Fibroblast of lung (primary cell): ENCODE data around the gene MUC12. TPM values are rescaled to one million over a fixed set of nuclear protein-coding genes. Genes with fewer than 3 reads are reported as not detected.

Experiments
- DNase-seq, 2 donors: peaks; one replicate each; pipeline versions ENCODE4 v3.0.0 to v3.0.0-alpha.2; 2010; ENCODE audit warnings: low read depth in 2 of 2
- H2AFZ ChIP-seq: 2 replicates; pipeline ENCODE4 v1.5.1; 2012; ENCODE audit warnings: low read length, control low read depth, inconsistent platforms
- H3K27ac ChIP-seq: 2 replicates; pipeline ENCODE4 v1.5.1; 2011; ENCODE audit warnings: low read length, control low read depth; ENCODE audit not compliant: insufficient read depth
- H3K27me3 ChIP-seq: 2 replicates; pipeline ENCODE4 v1.5.1; 2011; ENCODE audit warnings: mild to moderate bottlenecking, low read length; ENCODE audit not compliant: control insufficient read depth, insufficient read depth
- H3K36me3 ChIP-seq: 2 replicates; pipeline ENCODE4 v1.5.1; 2011; ENCODE audit warnings: low read length; ENCODE audit not compliant: control insufficient read depth, insufficient read depth
- H3K4me1 ChIP-seq: 2 replicates; pipeline ENCODE4 v1.5.1; 2011; ENCODE audit warnings: low read length; ENCODE audit not compliant: control insufficient read depth, insufficient read depth; ENCODE audit errors: extremely low read depth
- H3K4me2 ChIP-seq: 2 replicates; pipeline ENCODE4 v1.5.1; 2011; ENCODE audit warnings: low read length, control low read depth; ENCODE audit not compliant: insufficient read depth; ENCODE audit errors: extremely low read depth
- H3K4me3 ChIP-seq, 4 experiments: fragments of 200-600 bp in 1 of 4; sonication (generic) in 1 of 4; replicated peaks in 1 of 4; 2 replicates each; pipeline ENCODE4 v1.5.1; 2011 to 2016; ENCODE audit warnings: low read length in 4 of 4, low read depth in 3 of 4, mild to moderate bottlenecking in 3 of 4, control low read depth in 2 of 4, inconsistent platforms in 1 of 4, mixed read lengths in 1 of 4; ENCODE audit not compliant: insufficient read depth in 1 of 4; ENCODE audit errors: control extremely low read depth in 1 of 4
- H3K79me2 ChIP-seq: 2 replicates; pipeline ENCODE4 v1.5.1; 2012; ENCODE audit warnings: mild to moderate bottlenecking, low read length, inconsistent platforms; ENCODE audit not compliant: control insufficient read depth, insufficient read depth
- H3K9ac ChIP-seq: 2 replicates; pipeline ENCODE4 v1.5.1; 2011; ENCODE audit warnings: mild to moderate bottlenecking, low read length, control low read depth; ENCODE audit not compliant: insufficient read depth
- H3K9me3 ChIP-seq: 2 replicates; pipeline ENCODE4 v1.5.1; 2012; ENCODE audit warnings: low read depth, low read length; ENCODE audit not compliant: control insufficient read depth, insufficient read depth
- H4K20me1 ChIP-seq: 2 replicates; pipeline ENCODE4 v1.5.1; 2011; ENCODE audit warnings: low read length; ENCODE audit not compliant: control insufficient read depth, insufficient read depth; ENCODE audit errors: extremely low read depth
- EZH2 ChIP-seq: IDR thresholded peaks from 2 replicates; pipeline ENCODE4 v1.5.1; 2012; ENCODE audit warnings: low read length, control low read depth, mild to moderate bottlenecking; ENCODE audit errors: missing control alignments
- polyA plus RNA-seq, 2 donors: library from polyadenylated mRNA; depleted of rRNA in 1 of 2; stranded (reverse) in 1 of 2; unstranded in 1 of 2; fragments of >200 nt; gene quantifications; 2 replicates each; pipeline ENCODE4 v1.2.1, GENCODE V29; 2011 to 2012; ENCODE audit warnings: missing spikeins in 1 of 2
- total RNA-seq: library from RNA; depleted of rRNA; stranded (reverse); fragments of >200 nt; gene quantifications from 2 replicates; pipeline ENCODE4 v1.2.1, GENCODE V29; 2014
- TF ChIP-seq, protein P1 (sequence below), 2 donors: IDR thresholded peaks in 1 of 2; conservative IDR thresholded peaks in 1 of 2; 1 replicate in 1 of 2; 2 replicates in 1 of 2; pipeline ENCODE4 v1.5.1; 2011 to 2012; ENCODE audit warnings: low read length in 2 of 2, control low read depth in 1 of 2, inconsistent platforms in 1 of 2, low read depth in 1 of 2, mild to moderate bottlenecking in 1 of 2

Gene MUC12
- total and polyA plus RNA-seq, 2 donors (not counting 1 experiment from before 2014, with no cell fraction given), result 0.50 to 0.95 TPM

DNA sequence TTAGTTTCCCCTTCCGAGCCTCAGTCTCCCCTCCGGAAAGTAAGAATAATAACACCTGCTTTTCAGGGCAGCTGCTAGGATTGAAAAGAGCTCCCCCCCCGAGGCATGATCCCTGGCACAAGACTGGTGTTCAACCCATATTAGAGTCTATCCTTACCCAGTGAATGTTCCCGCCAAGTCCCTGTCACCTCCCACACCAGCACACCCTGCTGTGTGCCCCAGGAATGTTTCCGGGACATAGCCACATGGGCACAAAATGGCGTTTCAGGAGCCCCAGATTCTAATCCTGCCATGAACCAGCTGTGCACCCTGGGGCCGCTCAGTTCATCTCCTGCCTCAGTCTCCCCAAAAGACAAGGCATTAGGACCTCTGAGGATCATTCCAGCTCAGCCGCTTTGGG lies 51.1 kb downstream of the MUC12 start:
- Histone ChIP-seq H3K4me3 (no peak overlapping the region), H3K27me3 (no peaks in the 10 kb centered on the region), H3K27ac (no peak overlapping the region), H3K9ac (no peak overlapping the region), H3K4me2 (no peak overlapping the region), H3K36me3 (no peaks in the 10 kb centered on the region), H2AFZ (no peak overlapping the region), H3K4me1 (no peaks in the 10 kb centered on the region), H3K79me2 (no peaks in the 10 kb centered on the region), H4K20me1 (no peaks in the 10 kb centered on the region), H3K9me3 (no peaks in the 10 kb centered on the region)
- no peak for DNase-seq
- TF ChIP-seq EZH2, result no peak
- TF ChIP-seq, protein P1, sequence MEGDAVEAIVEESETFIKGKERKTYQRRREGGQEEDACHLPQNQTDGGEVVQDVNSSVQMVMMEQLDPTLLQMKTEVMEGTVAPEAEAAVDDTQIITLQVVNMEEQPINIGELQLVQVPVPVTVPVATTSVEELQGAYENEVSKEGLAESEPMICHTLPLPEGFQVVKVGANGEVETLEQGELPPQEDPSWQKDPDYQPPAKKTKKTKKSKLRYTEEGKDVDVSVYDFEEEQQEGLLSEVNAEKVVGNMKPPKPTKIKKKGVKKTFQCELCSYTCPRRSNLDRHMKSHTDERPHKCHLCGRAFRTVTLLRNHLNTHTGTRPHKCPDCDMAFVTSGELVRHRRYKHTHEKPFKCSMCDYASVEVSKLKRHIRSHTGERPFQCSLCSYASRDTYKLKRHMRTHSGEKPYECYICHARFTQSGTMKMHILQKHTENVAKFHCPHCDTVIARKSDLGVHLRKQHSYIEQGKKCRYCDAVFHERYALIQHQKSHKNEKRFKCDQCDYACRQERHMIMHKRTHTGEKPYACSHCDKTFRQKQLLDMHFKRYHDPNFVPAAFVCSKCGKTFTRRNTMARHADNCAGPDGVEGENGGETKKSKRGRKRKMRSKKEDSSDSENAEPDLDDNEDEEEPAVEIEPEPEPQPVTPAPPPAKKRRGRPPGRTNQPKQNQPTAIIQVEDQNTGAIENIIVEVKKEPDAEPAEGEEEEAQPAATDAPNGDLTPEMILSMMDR (conservative IDR thresholded peaks at IDR 0.05 in 1 of 2, IDR thresholded peaks at IDR 0.05 in 1 of 2; ENCODE audit: low read depth in 1 of 2, low read length in 2 of 2), result no peak

DNA sequence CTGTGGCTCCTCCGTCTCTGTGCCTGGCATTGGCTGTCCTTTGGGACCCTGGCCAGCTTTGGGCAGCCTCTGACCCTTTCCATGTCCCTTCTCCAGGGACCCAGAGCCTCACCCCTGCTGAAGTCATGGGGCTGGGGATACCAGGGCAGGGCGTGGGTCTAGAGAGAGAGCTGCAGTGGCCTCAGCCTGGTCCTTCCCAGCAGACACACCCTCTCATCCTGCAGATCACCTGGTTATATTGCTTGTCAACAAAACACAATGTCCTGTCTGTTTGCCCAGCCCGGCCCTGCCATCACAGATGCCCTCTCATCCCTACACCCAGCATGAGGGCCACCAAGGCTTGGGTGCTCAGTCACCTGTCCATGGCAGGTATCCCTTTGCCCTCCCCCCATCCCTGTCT lies 52.3 kb downstream of the MUC12 start:
- Histone ChIP-seq H3K9me3 (no peaks in the 10 kb centered on the region), H3K79me2 (no peaks in the 10 kb centered on the region), H3K27me3 (no peaks in the 10 kb centered on the region), H3K36me3 (no peaks in the 10 kb centered on the region), H3K9ac (no peak overlapping the region), H3K4me2 (no peak overlapping the region), H2AFZ (no peak overlapping the region), H3K4me1 (no peaks in the 10 kb centered on the region), H4K20me1 (no peaks in the 10 kb centered on the region), H3K27ac (no peak overlapping the region), H3K4me3 (no peak overlapping the region)
- no peak for TF ChIP-seq EZH2
- TF ChIP-seq, protein P1 (conservative IDR thresholded peaks at IDR 0.05 in 1 of 2, IDR thresholded peaks at IDR 0.05 in 1 of 2; ENCODE audit: low read depth in 1 of 2, low read length in 2 of 2), result no peak
- no peak for DNase-seq

DNA sequence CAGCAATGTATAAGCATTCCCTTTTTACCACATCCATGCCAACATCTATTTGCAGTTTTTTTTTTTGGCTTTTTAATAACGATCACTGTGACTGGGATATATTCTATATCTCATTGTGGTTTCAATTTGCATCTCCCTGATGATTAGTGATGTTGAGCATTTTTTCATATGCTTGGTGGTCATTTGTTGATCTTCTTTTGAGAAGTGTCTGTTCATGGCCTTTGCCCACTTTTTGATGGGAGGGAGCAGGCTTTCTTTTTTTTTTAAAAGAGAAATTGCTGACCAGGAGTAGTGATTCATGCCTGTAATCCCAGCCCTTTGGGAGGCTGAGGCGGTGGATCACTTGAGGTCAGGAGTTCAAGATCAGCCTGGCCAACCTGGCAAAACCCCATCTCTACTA lies 54.5 kb downstream of the MUC12 start:
- Histone ChIP-seq H3K27ac (no peak overlapping the region), H4K20me1 (no peaks in the 10 kb centered on the region), H3K27me3 (no peaks in the 10 kb centered on the region), H3K36me3 (no peaks in the 10 kb centered on the region), H3K4me1 (no peaks in the 10 kb centered on the region), H3K79me2 (no peaks in the 10 kb centered on the region), H3K4me3 (no peak overlapping the region), H3K9me3 (no peaks in the 10 kb centered on the region), H2AFZ (no peak overlapping the region), H3K4me2 (no peak overlapping the region), H3K9ac (no peak overlapping the region)
- DNase-seq, result no peak
- no peak for TF ChIP-seq EZH2
- TF ChIP-seq, protein P1 (conservative IDR thresholded peaks at IDR 0.05 in 1 of 2, IDR thresholded peaks at IDR 0.05 in 1 of 2; ENCODE audit: low read depth in 1 of 2, low read length in 2 of 2), result no peak
